ENCODE measurements around the gene TP53TG5. TPM values are rescaled to one million over a fixed set of nuclear protein-coding genes. Genes with fewer than 3 reads are reported as not detected.

The TP53TG5 gene
- total RNA-seq, 1 donor from 2014 or later = not detected

DNA sequence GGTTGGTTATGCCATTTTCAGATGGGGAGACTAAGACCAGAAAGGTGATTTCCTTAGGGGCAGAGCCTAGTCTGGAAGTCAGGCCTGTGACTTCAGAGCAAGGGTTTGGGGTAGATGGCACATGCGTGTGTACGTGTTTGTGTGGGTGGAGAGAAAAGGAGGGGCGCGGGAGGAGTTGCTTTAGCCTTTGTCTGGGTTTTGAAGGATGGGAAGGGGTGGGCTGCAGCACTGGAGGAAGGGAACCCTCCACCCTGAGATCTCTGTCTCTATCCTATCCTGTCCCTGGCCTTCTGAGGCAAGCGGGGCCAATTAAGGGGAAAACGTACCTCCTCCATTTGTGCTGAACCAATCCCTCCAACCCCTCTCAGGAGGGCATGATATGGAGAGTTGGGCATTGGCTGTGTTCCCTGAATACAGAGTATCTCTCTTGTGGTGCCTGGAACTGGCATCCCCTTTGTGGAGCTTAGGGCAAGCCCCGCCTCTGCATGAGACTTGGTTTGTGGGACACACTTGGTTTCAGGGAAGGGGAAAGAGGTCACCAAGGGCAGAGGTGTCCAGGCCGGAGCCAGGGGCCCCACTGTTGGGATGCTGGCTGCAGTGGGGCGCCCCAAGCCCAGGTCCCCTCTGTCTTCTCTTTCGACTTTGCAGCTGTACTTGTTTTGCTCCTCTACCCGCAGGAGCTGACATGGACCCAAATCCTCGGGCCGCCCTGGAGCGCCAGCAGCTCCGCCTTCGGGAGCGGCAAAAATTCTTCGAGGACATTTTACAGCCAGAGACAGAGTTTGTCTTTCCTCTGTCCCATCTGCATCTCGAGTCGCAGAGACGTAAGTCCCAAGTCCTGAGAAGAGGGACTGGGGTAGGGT is 29.9 kb upstream of the TP53TG5 start, which contains the start of gene DBNDD2:
Gene DBNDD2, plus strand, starts transcription at position 507 of the 863 bp plus-strand sequence. Its CDS starts 179 bp downstream, at position 686.
- Mint-ChIP-seq H3K36me3 (ENCODE audit: low read depth) (peaks cover 19% of the 10 kb centered on the region), H3K27ac (ENCODE audit: unreplicated experiment) (peak within 1 kb of the TSS; percentile 87), H3K9me3 (ENCODE audit: low read depth) (no peaks in the 10 kb centered on the region), H3K4me3 (ENCODE audit: unreplicated experiment) (peak within 1 kb of the TSS; percentile 85), H3K27me3 (ENCODE audit: low read depth) (no peaks in the 10 kb centered on the region), H3K4me1 (ENCODE audit: low read depth) (peaks cover 19% of the 10 kb centered on the region)
- TF ChIP-seq CTCF (IDR thresholded peaks at IDR 0.05) = no peak
- no peak for DNase-seq (ENCODE audit: low spot score)

DNA sequence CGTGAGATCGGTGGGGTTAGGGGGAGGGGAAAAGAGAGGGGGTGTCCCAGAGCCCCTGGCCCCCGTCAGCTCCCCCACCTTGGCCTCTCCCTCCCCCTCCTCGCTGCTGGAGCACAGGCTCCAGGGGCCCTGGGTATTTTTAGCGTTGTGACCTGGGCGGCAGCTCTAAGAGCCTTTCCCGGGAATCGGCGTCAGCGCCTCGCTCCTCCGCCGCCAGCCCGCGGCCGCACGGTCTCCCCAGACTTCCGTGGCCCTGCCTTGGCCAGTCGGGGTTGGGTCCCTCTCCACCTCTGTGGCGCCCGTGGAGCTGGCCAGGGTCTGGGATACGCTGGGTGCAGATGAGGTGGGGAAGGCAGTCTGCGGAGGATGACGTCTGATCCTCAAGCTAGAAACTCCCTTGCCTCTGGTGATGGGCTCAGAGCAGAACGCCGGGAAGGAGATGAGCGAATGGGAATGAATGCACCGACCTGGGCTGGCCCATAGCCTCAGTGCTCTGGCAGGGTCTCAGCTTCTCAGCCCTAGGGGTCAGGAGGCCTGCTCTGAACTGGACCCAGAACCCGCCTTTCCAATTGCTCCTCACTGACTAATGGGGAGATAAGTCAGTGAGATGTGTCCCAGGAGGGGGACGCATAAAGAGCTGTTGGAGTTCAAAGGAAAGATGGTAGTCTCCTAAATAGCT is 29.1 kb upstream of the TP53TG5 start:
- H3K27me3 Mint-ChIP-seq (ENCODE audit: low read depth) = no peaks in the 10 kb centered on the region
- peaks cover 19% of the 10 kb centered on the region for H3K36me3 Mint-ChIP-seq (ENCODE audit: low read depth)
- no peak for DNase-seq (ENCODE audit: low spot score)
- H3K27ac Mint-ChIP-seq (ENCODE audit: unreplicated experiment) = peak overlapping the region; percentile 87
- peaks cover 19% of the 10 kb centered on the region for H3K4me1 Mint-ChIP-seq (ENCODE audit: low read depth)
- no peak for TF ChIP-seq CTCF (IDR thresholded peaks at IDR 0.05)
- peak overlapping the region; percentile 85 for H3K4me3 Mint-ChIP-seq (ENCODE audit: unreplicated experiment)
- H3K9me3 Mint-ChIP-seq (ENCODE audit: low read depth) = no peaks in the 10 kb centered on the region

DNA sequence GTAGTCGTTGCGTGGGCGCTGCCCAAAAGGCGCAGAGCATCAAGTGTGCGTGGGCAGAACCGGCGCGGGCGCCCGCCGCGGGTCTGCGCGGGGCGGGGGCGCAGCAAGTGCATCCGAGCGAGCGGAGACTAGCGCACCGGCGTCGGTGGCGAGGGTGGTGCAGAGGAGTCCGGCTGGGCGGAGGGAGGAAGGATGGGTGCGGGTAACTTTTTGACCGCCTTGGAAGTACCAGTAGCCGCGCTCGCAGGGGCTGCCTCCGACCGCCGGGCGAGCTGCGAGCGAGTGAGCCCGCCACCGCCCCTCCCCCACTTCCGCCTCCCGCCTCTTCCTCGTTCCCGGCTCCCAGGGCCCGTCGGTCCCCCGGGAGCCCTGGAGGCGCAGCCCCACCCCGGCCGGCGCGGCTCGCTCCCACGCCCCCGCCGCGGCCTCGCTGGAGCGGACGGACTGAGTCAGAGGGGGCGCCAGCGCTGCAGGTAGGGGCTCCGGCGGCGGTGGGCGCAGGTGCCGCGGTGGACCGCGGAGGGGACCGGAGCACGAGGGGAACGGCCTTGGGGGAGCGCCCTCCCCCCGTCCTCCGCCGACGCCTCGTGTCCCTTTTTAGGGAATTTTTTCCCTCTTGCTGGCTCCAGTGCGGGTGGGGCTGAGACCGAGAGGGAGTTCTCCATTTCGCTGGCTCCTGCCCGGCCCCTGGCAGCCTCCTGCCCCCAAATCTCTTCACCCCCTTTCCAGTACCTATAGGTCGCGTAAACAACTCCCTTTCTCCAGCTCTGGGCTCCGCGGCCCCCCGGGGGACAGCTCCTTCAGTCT is 28.3 kb upstream of the TP53TG5 start:
- Mint-ChIP-seq H3K4me1 (ENCODE audit: low read depth) (peaks cover 19% of the 10 kb centered on the region), H3K4me3 (ENCODE audit: unreplicated experiment) (peak overlapping the region; percentile 85), H3K9me3 (ENCODE audit: low read depth) (no peaks in the 10 kb centered on the region), H3K36me3 (ENCODE audit: low read depth) (peaks cover 19% of the 10 kb centered on the region), H3K27me3 (ENCODE audit: low read depth) (no peaks in the 10 kb centered on the region), H3K27ac (ENCODE audit: unreplicated experiment) (peak overlapping the region; percentile 87)
- peak; percentile 46 for TF ChIP-seq CTCF (IDR thresholded peaks at IDR 0.05)
- DNase-seq (ENCODE audit: low spot score) = no peak

GRCh38 chr20:45405571-45406259 is 27.6 kb upstream of the TP53TG5 start:
- no peak overlapping the region for H3K27ac Mint-ChIP-seq (ENCODE audit: unreplicated experiment)
- H3K36me3 Mint-ChIP-seq (ENCODE audit: low read depth) = peaks cover 13% of the 10 kb centered on the region
- no peak for TF ChIP-seq CTCF (IDR thresholded peaks at IDR 0.05)
- peaks cover 19% of the 10 kb centered on the region for H3K4me1 Mint-ChIP-seq (ENCODE audit: low read depth)
- no peaks in the 10 kb centered on the region for H3K27me3 Mint-ChIP-seq (ENCODE audit: low read depth)
- H3K9me3 Mint-ChIP-seq (ENCODE audit: low read depth) = no peaks in the 10 kb centered on the region
- peak overlapping the region; percentile 85 for H3K4me3 Mint-ChIP-seq (ENCODE audit: unreplicated experiment)
- DNase-seq (ENCODE audit: low spot score) = no peak
